Peyer's patch (tissue), 4 donors: ENCODE measurements around the gene ACTL7A. TPM values are rescaled to one million over a fixed set of nuclear protein-coding genes. Genes with fewer than 3 reads are reported as not detected.
A peak's percentile ranks its signal among the peaks of the same experiment; 100 is the strongest.
"Not testable (repeated sequence)": the region's sequence is repeated elsewhere in the genome, so short reads cannot be mapped to it uniquely, and the experiment has no call there.

ENCODE experiments used
- DNase-seq, 3 donors: peaks; one replicate each; pipeline ENCODE4 v3.0.0-alpha.2; 2017 to 2019
- H3K27ac ChIP-seq, 4 donors: fragments of 200-600 bp; sonication (generic); one replicate each; pipeline ENCODE4 v1.5.1; 2016 to 2019
- H3K27me3 ChIP-seq, 2 donors: fragments of 200-600 bp; sonication (generic); one replicate each; pipeline ENCODE4 v1.5.1; 2019
- H3K36me3 ChIP-seq, 3 donors: fragments of 200-600 bp; sonication (generic); one replicate each; pipeline ENCODE4 v1.5.1; 2016 to 2019
- H3K4me1 ChIP-seq, 4 donors: fragments of 200-600 bp; sonication (generic); one replicate each; pipeline ENCODE4 v1.5.1; 2016 to 2019
- H3K4me3 ChIP-seq, 4 donors: fragments of 200-600 bp; sonication (generic); 1 replicate in 3 of 4; 2 replicates in 1 of 4; pipeline ENCODE4 v1.5.1; 2016 to 2019; ENCODE audit warnings: mild to moderate bottlenecking in 1 of 4
- H3K9me3 ChIP-seq, 4 donors: fragments of 200-600 bp; sonication (generic); one replicate each; pipeline ENCODE4 v1.5.1; 2016 to 2019; ENCODE audit warnings: mild to moderate bottlenecking in 1 of 4
- POLR2A ChIP-seq, 2 donors: fragments of 450-650 bp; IDR thresholded peaks; one replicate each; pipeline ENCODE4 v1.5.1; 2017; ENCODE audit warnings: antibody characterized with exemption in 2 of 2, mild to moderate bottlenecking in 2 of 2, moderate library complexity in 2 of 2
- total RNA-seq, 4 donors: library from RNA; depleted of rRNA; stranded (reverse); fragments of >200 nt; gene quantifications; one replicate each; pipeline ENCODE4 v1.1.0, GENCODE V29; 2016
- TF ChIP-seq, protein P1 (sequence below), 6 experiments: fragments of 450-650 bp in 4 of 6; fragments of 200-600 bp in 2 of 6; sonication (generic) in 1 of 6; IDR thresholded peaks; one replicate each; pipeline ENCODE4 v1.5.1; 2017 to 2019; ENCODE audit warnings: antibody characterized with exemption in 6 of 6, mild to moderate bottlenecking in 3 of 6, moderate library complexity in 1 of 6

ACTL7A gene
- total RNA-seq, 4 donors from 2014 or later: not detected

DNA sequence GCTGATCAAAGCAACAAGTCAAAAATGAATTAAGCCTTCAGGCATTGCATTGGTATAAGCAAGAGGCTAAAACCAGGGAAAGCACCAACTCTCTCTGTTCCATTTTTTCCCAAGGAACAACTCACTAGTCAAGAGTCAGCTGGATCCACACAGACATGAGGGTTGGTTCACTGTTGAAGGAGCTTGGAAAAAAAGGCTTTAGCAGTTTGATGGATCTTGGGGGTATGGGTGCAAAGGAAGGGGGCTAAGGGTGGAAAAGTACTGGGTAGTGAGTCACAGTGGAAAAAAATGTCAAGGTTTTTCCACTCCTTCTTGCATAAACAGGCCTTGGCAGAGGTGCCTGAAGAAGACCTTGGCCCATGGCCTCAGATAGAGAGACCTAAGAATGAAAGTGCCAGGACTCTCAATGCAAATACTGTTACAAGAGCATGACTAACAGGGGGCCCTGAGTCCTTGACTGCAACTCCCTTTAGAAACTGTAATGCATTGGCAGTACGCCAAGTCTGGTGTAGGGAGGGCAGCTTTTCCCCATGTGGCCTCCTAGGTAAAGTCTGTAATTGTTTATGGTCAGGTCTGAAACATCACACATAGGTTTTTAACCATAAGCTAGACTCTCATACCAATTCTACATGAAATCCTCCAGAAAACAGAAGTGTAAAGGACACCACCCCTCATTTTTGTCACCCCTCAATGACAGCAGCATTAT is 23.7 kb downstream of the ACTL7A start:
- Histone ChIP-seq H3K27ac (no peak overlapping the region), H3K27me3 (no peaks in the 10 kb centered on the region), H3K36me3 (peaks cover 0 to 37% (median 0%) of the 10 kb centered on the region in 3 donors), H3K4me3 (no peak overlapping the region), H3K4me1 (peaks cover 0 to 5% (median 0%) of the 10 kb centered on the region in 4 donors), H3K9me3 (no peaks in the 10 kb centered on the region)
- no peak for TF ChIP-seq POLR2A (IDR thresholded peaks at IDR 0.05)
- TF ChIP-seq, protein P1, sequence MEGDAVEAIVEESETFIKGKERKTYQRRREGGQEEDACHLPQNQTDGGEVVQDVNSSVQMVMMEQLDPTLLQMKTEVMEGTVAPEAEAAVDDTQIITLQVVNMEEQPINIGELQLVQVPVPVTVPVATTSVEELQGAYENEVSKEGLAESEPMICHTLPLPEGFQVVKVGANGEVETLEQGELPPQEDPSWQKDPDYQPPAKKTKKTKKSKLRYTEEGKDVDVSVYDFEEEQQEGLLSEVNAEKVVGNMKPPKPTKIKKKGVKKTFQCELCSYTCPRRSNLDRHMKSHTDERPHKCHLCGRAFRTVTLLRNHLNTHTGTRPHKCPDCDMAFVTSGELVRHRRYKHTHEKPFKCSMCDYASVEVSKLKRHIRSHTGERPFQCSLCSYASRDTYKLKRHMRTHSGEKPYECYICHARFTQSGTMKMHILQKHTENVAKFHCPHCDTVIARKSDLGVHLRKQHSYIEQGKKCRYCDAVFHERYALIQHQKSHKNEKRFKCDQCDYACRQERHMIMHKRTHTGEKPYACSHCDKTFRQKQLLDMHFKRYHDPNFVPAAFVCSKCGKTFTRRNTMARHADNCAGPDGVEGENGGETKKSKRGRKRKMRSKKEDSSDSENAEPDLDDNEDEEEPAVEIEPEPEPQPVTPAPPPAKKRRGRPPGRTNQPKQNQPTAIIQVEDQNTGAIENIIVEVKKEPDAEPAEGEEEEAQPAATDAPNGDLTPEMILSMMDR (IDR thresholded peaks at IDR 0.05): no peak
- peak in 1 of 3 donors; percentile 68 for DNase-seq

DNA sequence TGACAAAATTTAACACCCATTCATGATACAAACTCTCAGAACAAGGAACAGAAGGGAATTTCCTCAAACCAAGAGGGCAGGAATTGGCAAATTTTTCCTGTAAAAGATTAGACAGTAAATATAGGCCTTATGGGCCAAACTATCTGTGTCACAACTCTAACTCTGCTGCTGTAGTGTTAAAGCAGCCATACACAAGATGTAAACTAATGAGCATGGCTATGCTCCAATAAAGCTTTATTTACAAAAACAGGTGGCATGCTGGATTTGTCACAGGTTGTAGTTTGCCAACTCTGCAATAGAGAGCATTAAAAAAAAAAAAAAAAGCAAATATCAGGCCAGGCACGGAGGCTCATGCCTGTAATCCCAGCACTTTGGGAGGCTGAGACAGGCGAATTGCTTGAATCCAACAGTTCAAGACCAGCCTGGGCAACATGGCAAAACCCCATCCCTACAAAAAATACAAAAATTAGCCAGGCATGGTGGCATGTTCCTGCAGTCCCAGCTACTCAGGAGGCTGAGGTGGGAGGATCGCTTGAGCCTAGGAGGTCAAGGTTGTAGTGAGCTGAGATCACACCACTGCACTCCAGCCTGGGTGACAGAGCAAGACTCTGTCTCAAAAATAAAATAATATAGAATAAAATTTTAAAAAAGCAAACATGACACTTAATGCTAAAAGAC is 24.7 kb downstream of the ACTL7A start:
- not testable (repeated sequence) for H3K9me3 ChIP-seq, H3K27me3 ChIP-seq, DNase-seq, H3K27ac ChIP-seq, H3K4me1 ChIP-seq, H3K4me3 ChIP-seq
- peaks cover 0 to 40% (median 0%) of the 10 kb centered on the region in 3 donors for H3K36me3 ChIP-seq

DNA sequence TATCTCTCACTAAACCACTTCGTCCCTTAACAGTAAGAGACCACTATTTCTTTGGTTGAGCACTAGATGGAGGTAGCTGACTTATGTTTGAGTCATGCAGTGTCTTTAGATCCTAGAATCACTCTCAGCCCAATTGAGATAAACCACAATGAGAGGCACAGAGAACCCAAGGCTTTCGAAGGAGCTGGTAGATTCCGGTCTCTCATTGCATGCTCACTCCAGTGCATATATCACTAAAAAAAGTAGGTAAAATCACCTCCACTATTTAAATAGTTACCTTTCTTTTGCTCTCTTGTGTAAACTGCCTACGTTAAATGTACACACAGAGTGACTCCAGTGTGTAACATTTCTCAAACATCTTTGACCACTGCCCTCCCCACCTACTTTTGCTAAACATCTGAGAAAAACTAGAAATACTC is 27.6 kb downstream of the ACTL7A start:
- H3K36me3 ChIP-seq: peaks cover 0 to 60% (median 0%) of the 10 kb centered on the region in 3 donors
- no peak overlapping the region for H3K27ac ChIP-seq
- peaks cover 0 to 5% (median 0%) of the 10 kb centered on the region in 4 donors for H3K4me1 ChIP-seq
- no peaks in the 10 kb centered on the region for H3K27me3 ChIP-seq
- TF ChIP-seq, protein P1 (IDR thresholded peaks at IDR 0.05): peak in 2 of 6 experiments; percentile 11 to 26
- no peak for TF ChIP-seq POLR2A (IDR thresholded peaks at IDR 0.05)
- no peaks in the 10 kb centered on the region for H3K9me3 ChIP-seq
- no peak for DNase-seq
- no peak overlapping the region for H3K4me3 ChIP-seq

DNA sequence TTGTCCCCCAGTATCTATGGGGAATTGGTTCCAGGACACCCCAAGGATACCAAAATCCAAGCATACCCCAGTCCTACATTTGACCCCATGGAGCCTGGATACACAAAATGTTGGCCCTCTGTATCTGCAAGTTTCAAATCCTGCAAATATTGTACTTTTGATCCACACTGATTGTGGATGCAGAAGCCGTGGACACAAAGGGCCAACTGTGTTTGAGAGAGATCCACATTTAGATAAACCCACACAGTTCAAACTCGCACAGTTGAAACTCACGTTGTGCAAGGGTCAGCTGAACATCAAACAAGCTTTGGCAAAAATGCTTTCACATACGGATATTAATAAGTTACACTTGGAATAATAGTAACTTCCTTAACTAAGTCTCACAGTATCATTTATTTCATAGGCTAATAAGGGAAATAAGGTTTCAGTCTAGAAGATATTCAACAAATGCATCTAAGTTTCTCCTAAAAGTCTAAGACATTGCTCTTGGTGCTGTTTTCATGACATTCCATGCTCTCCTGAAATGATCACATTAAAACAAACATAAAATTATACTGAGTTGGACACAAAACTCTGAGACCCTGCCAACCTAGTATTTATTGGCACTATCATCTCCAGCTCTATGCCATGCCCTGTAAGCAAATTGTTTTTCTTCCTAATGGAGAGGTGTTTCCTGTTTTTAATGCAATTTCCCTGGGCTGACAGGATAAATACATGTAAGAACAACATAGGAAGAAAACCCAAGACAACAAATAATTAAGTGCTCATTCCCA is 32.3 kb downstream of the ACTL7A start:
- H3K27me3 ChIP-seq: no peaks in the 10 kb centered on the region
- peaks cover 0 to 96% (median 5%) of the 10 kb centered on the region in 3 donors for H3K36me3 ChIP-seq
- H3K4me3 ChIP-seq: no peak overlapping the region
- TF ChIP-seq, protein P1 (IDR thresholded peaks at IDR 0.05): no peak
- TF ChIP-seq POLR2A (IDR thresholded peaks at IDR 0.05): no peak
- no peaks in the 10 kb centered on the region for H3K4me1 ChIP-seq
- H3K27ac ChIP-seq: no peak overlapping the region
- DNase-seq: no peak
- H3K9me3 ChIP-seq: no peaks in the 10 kb centered on the region

DNA sequence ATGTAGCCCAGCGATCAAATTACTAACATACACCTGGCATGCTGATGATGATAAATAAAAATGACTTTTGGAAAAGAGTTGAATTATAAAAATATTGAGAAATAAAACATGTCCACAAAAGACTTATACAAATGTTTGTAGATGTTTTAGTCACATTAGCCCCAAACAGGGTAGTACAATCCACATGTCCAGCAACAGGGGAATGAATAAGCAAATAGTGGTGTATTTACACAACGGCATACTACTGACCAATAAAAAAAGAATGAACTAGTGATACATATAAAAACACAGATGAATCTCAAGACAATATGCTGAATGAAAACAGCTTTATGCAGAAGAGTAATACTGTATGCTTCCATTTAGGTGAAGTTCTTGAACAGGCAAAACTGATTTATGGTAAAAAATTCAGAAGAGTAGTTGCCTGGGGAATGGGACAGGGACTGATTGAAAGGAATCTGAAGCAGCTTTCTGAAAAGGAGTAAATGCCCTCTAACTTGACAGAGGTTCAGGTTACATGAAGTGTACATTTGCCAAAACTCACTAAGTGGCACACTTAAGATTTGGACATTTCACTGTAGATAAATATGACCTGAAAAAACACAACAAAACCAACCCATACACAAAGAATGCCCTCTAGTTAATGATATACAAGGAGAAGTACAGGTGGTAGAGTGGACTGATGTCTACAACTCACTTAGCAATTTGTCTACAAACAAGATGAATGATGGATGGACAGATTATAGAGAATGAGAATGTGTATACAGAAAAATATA is 35.4 kb downstream of the ACTL7A start:
- H3K4me1 ChIP-seq: no peaks in the 10 kb centered on the region
- no peak overlapping the region for H3K27ac ChIP-seq
- TF ChIP-seq, protein P1 (IDR thresholded peaks at IDR 0.05): no peak
- no peak for TF ChIP-seq POLR2A (IDR thresholded peaks at IDR 0.05)
- H3K9me3 ChIP-seq: no peaks in the 10 kb centered on the region
- no peak overlapping the region for H3K4me3 ChIP-seq
- H3K27me3 ChIP-seq: no peaks in the 10 kb centered on the region
- peaks cover 0 to 97% (median 5%) of the 10 kb centered on the region in 3 donors for H3K36me3 ChIP-seq
- DNase-seq: no peak

DNA sequence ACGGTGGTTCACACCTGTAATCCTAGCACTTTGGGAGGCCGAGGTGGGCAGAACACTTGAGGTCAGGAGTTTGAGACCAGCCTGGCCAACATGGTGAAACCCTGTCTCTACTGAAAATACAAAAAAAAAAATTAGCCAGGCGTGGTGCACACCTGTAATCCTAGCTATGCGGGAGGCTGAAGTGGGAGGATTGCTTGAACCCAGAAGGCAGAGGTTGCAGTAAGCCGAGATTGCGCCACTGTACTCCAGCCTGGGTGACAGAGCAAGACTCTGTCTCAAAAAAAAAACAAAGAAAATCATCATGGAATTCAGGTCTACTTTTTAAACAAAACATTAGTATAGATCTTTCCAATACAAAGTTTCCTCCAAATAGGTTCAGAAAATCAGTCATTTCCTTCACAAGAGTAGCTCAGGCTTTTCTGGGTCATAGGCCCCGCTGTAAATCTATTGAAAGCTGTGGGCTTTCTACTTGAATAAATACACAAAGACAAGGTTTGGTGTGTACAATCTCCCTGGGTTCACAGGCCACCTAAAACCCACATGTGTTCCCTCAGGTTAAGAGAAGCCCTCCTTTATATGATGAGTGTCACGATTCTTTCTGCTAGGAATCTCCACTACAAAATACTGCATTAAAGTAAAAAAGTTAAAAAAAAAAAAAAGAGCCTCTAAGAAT is 37.1 kb downstream of the ACTL7A start:
- DNase-seq, H3K9me3 ChIP-seq, H3K4me3 ChIP-seq, H3K27me3 ChIP-seq, H3K27ac ChIP-seq, H3K4me1 ChIP-seq: not testable (repeated sequence)
- peaks cover 0 to 97% (median 5%) of the 10 kb centered on the region in 3 donors for H3K36me3 ChIP-seq
